PFSK-1 (cell line): ENCODE data around the gene CPSF4L.

Experiments used
- FOXP2 ChIP-seq: optimal IDR thresholded peaks from 2 replicates; pipeline ENCODE3; 2011; ENCODE audit warnings: borderline replicate concordance, control low read depth, inconsistent platforms; ENCODE audit not compliant: insufficient read depth; ENCODE audit errors: extremely low read length, extremely low read depth
- POLR2AphosphoS5 ChIP-seq: IDR thresholded peaks from 2 replicates; pipeline ENCODE4 v1.6.1; 2012; ENCODE audit warnings: low read depth, mild to moderate bottlenecking, control low read depth, low read length, moderate library complexity
- REST ChIP-seq, 2 experiments: IDR thresholded peaks; 2 replicates each; pipeline versions ENCODE4 v1.6.1 to v1.8.0; 2011 to 2012; ENCODE audit warnings: low read depth in 2 of 2, low read length in 2 of 2, control low read depth in 1 of 2, inconsistent platforms in 1 of 2, mild to moderate bottlenecking in 1 of 2, moderate library complexity in 1 of 2; ENCODE audit not compliant: insufficient read depth in 1 of 2
- SIN3A ChIP-seq: IDR thresholded peaks from 2 replicates; pipeline ENCODE4 v1.6.1; 2012; ENCODE audit warnings: mild to moderate bottlenecking, low read length, moderate library complexity, borderline replicate concordance; ENCODE audit not compliant: insufficient read depth
- TAF1 ChIP-seq: IDR thresholded peaks from 2 replicates; pipeline ENCODE4 v1.6.1; 2012; ENCODE audit warnings: low read length, control low read depth, borderline replicate concordance; ENCODE audit not compliant: insufficient read depth

Gene CPSF4L

GRCh38 chr17:73240561-73240960 lies 21.1 kb downstream of the CPSF4L start:
- TF ChIP-seq FOXP2 (no peak), POLR2AphosphoS5 (no peak), TAF1 (no peak), REST (IDR thresholded peaks at IDR 0.05; ENCODE audit: insufficient read depth in 1 of 2, low read depth in 2 of 2, low read length in 2 of 2) (no peak), SIN3A (no peak)

- no peak for TF ChIP-seq FOXP2
- no peak for TF ChIP-seq TAF1
- TF ChIP-seq SIN3A: no peak
- TF ChIP-seq POLR2AphosphoS5: no peak
- TF ChIP-seq REST (IDR thresholded peaks at IDR 0.05; ENCODE audit: insufficient read depth in 1 of 2, low read depth in 2 of 2, low read length in 2 of 2): no peak
Observed at GRCh38 chr17:73237714-73238113, 24.0 kb downstream of the CPSF4L start.

- TF ChIP-seq POLR2AphosphoS5 (no peak), REST (IDR thresholded peaks at IDR 0.05; ENCODE audit: insufficient read depth in 1 of 2, low read depth in 2 of 2, low read length in 2 of 2) (no peak), TAF1 (no peak), SIN3A (no peak), FOXP2 (no peak)
Observed at GRCh38 chr17:73234736-73235135, 26.9 kb downstream of the CPSF4L start.

- TF ChIP-seq FOXP2: no peak
- no peak for TF ChIP-seq REST (IDR thresholded peaks at IDR 0.05; ENCODE audit: insufficient read depth in 1 of 2, low read depth in 2 of 2, low read length in 2 of 2)
- no peak for TF ChIP-seq POLR2AphosphoS5
- TF ChIP-seq SIN3A: no peak
- no peak for TF ChIP-seq TAF1
Observed at GRCh38 chr17:73232587-73233373, 28.9 kb downstream of the CPSF4L start.
